B cell (primary cell): ENCODE results near the gene SEL1L. TPM values are rescaled to one million over a fixed set of nuclear protein-coding genes. Genes with fewer than 3 reads are reported as not detected.

Source experiments
- ATAC-seq: fragments of 200-7000 bp; cut with Tn5 transposase; one replicate; pipeline ENCODE4 v1.10.0; 2021; ENCODE audit warnings: low read depth, mild to moderate bottlenecking, moderate number of reproducible peaks, moderate library complexity
- CTCF ChIA-PET: fragments of 350-600 bp; sonication (Branson Sonifier 250); formaldehyde crosslinking; loops from one replicate; lab custom pipeline; 2021; ENCODE audit warnings: antibody characterized with exemption, inconsistent platforms; lab: Charles Lee
- POLR2A ChIA-PET: fragments of 350-600 bp; sonication (Branson Sonifier 250); formaldehyde crosslinking; loops from one replicate; lab custom pipeline; 2021; ENCODE audit warnings: antibody characterized with exemption; lab: Charles Lee
- DNase-seq: peaks from one replicate; pipeline ENCODE4 v3.0.0; 2013
- H2AFZ ChIP-seq: 2 replicates; pipeline ENCODE4 v1.6.1; 2012; ENCODE audit warnings: mild to moderate bottlenecking, low read depth, low read length; ENCODE audit not compliant: insufficient read depth, poor library complexity, severe bottlenecking
- H3K27ac ChIP-seq, 2 donors: 1 replicate in 1 of 2; 2 replicates in 1 of 2; pipeline ENCODE4 v1.5.1; 2012 to 2013; ENCODE audit warnings: low read length in 2 of 2, mild to moderate bottlenecking in 2 of 2, moderate library complexity in 1 of 2
- H3K27me3 ChIP-seq, 4 experiments: fragments of 200-600 bp in 1 of 4; sonication (generic) in 1 of 4; replicated peaks in 1 of 4; 1 replicate in 2 of 4; 2 replicates in 2 of 4; pipeline versions ENCODE4 v1.6.1 to v1.7.0; 2013 to 2016; ENCODE audit warnings: low read length in 3 of 4, mild to moderate bottlenecking in 2 of 4, mixed read lengths in 1 of 4, moderate library complexity in 1 of 4; ENCODE audit not compliant: insufficient read depth in 4 of 4, control insufficient read depth in 3 of 4; ENCODE audit errors: control extremely low read depth in 1 of 4
- H3K36me3 ChIP-seq, 2 experiments: replicated peaks in 1 of 2; 1 replicate in 1 of 2; 2 replicates in 1 of 2; pipeline versions ENCODE4 v1.6.1 to v1.7.1; 2013; ENCODE audit warnings: low read length in 1 of 2; ENCODE audit not compliant: insufficient read depth in 2 of 2, control insufficient read depth in 1 of 2; ENCODE audit errors: control extremely low read depth in 1 of 2, extremely low read depth in 1 of 2
- H3K4me1 ChIP-seq, 2 donors: fragments of 200-600 bp in 1 of 2; sonication (generic) in 1 of 2; 1 replicate in 1 of 2; 2 replicates in 1 of 2; pipeline versions ENCODE4 v1.5.1 to v1.6.1; 2013 to 2017; ENCODE audit warnings: low read length in 2 of 2; ENCODE audit not compliant: control insufficient read depth in 2 of 2, insufficient read depth in 2 of 2
- H3K4me2 ChIP-seq: replicated peaks from 2 replicates; pipeline ENCODE3; 2012; ENCODE audit warnings: mild to moderate bottlenecking, low read depth, low read length; ENCODE audit not compliant: poor library complexity, severe bottlenecking
- H3K4me3 ChIP-seq, 5 experiments: fragments of 200-600 bp in 1 of 5; sonication (generic) in 1 of 5; 1 replicate in 3 of 5; 2 replicates in 2 of 5; pipeline versions ENCODE4 v1.5.1 to v1.7.0; 2011 to 2016; ENCODE audit warnings: low read length in 4 of 5, mild to moderate bottlenecking in 4 of 5, low read depth in 2 of 5, control low read depth in 1 of 5, moderate library complexity in 1 of 5; ENCODE audit not compliant: insufficient read depth in 1 of 5; ENCODE audit errors: control extremely low read depth in 1 of 5, extremely low read depth in 1 of 5
- H3K79me2 ChIP-seq: fragments of 200-600 bp; sonication (generic); one replicate; pipeline ENCODE4 v1.6.0; 2016; ENCODE audit warnings: low read length; ENCODE audit not compliant: control insufficient read depth, insufficient read depth
- H3K9ac ChIP-seq: fragments of 200-600 bp; sonication (generic); 2 replicates; pipeline ENCODE4 v1.6.1; 2017; ENCODE audit warnings: mild to moderate bottlenecking, low read length, moderate library complexity
- H3K9me3 ChIP-seq, 3 donors: one replicate each; pipeline versions ENCODE4 v1.6.1 to v1.7.1; 2013; ENCODE audit warnings: low read length in 2 of 3; ENCODE audit not compliant: control insufficient read depth in 2 of 3, insufficient read depth in 1 of 3; ENCODE audit errors: control extremely low read depth in 1 of 3
- H4K20me1 ChIP-seq: 2 replicates; pipeline ENCODE4 v1.6.0; 2012; ENCODE audit warnings: mild to moderate bottlenecking, low read length; ENCODE audit not compliant: insufficient read depth, control insufficient read depth, poor library complexity, severe bottlenecking
- H3K27ac Mint-ChIP-seq: one replicate; pipeline ENCODE4 v1.8.0; 2021; ENCODE audit warnings: mixed read lengths
- H3K27me3 Mint-ChIP-seq: one replicate; pipeline ENCODE4 v1.8.0; 2021; ENCODE audit warnings: mixed read lengths
- H3K4me1 Mint-ChIP-seq: one replicate; pipeline ENCODE4 v1.8.0; 2021; ENCODE audit warnings: mixed read lengths
- H3K4me3 Mint-ChIP-seq: one replicate; pipeline ENCODE4 v1.8.0; 2021; ENCODE audit warnings: mixed read lengths
- H3K9me3 Mint-ChIP-seq: one replicate; pipeline ENCODE4 v1.8.0; 2022; ENCODE audit warnings: mixed read lengths; ENCODE audit not compliant: insufficient read depth
- EZH2 ChIP-seq: IDR thresholded peaks from 2 replicates; pipeline ENCODE4 v1.6.1; 2012; ENCODE audit warnings: borderline replicate concordance, low read depth, mild to moderate bottlenecking, moderate library complexity, low read length; ENCODE audit not compliant: insufficient read depth, poor library complexity, severe bottlenecking
- WGBS: methylation state at CpG from one replicate; pipeline ENCODE4 v1.1.5; 2013; ENCODE audit warnings: missing lambda C conversion rate; ENCODE audit not compliant: insufficient coverage; 5-methylcytosine and 5-hydroxymethylcytosine counted together
- intact Hi-C: fragments of 100-400 bp; cut with micrococcal nuclease; formaldehyde crosslinking; loops from one replicate; pipeline ENCODE4 v1.10.0; 2022
- polyA plus RNA-seq: library from polyadenylated mRNA; depleted of rRNA; stranded (reverse); fragments of >200 nt; gene quantifications from 2 replicates; pipeline ENCODE4 v1.2.3, GENCODE V29; 2012
- total RNA-seq, 2 donors: library from RNA; stranded (reverse); fragments of 120-200 nt in 1 of 2; gene quantifications; 1 replicate in 1 of 2; 2 replicates in 1 of 2; pipeline versions ENCODE4 v1.2.3 to v1.2.4, GENCODE V29; 2013 to 2022
- TF ChIP-seq, protein P1 (sequence below): fragments of 200-600 bp; IDR thresholded peaks from one replicate; pipeline ENCODE4 v1.8.0; 2022; ENCODE audit warnings: antibody characterized with exemption, mild to moderate bottlenecking

SEL1L gene
- total and polyA plus RNA-seq, 2 donors (not counting 1 experiment from before 2014, with no cell fraction given) = 7.3 to 50.0 TPM

DNA sequence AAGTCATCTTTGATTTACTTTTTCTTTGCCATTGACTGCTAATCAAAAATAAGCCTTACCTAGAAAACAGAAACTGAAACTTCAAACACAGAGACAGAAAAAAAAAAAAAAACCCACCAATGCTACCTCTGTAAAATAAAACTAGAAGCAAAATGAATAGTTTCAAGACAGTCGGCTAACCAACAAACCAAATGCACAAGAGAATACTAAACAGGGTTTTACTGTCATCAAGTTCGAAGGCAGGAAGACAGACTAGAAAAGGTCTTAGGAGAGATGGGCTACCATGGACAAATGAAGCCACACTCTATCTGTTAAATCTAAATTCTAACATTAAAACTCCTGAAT, 59.5 kb downstream of the SEL1L start:
- H3K27ac ChIP-seq = peak overlapping the region; percentile 17 to 82
- H3K4me3 ChIP-seq = peak overlapping the region in 2 of 5 experiments; percentile 5 to 20
- H4K20me1 ChIP-seq = no peaks in the 10 kb centered on the region
- H3K79me2 ChIP-seq = no peaks in the 10 kb centered on the region
- no peaks in the 10 kb centered on the region for H3K9me3 ChIP-seq
- H3K36me3 ChIP-seq = peaks cover 15 to 34% of the 10 kb centered on the region in 2 experiments
- peak; percentile 27 for DNase-seq
- TF ChIP-seq EZH2 = no peak
- TF ChIP-seq, protein P1, sequence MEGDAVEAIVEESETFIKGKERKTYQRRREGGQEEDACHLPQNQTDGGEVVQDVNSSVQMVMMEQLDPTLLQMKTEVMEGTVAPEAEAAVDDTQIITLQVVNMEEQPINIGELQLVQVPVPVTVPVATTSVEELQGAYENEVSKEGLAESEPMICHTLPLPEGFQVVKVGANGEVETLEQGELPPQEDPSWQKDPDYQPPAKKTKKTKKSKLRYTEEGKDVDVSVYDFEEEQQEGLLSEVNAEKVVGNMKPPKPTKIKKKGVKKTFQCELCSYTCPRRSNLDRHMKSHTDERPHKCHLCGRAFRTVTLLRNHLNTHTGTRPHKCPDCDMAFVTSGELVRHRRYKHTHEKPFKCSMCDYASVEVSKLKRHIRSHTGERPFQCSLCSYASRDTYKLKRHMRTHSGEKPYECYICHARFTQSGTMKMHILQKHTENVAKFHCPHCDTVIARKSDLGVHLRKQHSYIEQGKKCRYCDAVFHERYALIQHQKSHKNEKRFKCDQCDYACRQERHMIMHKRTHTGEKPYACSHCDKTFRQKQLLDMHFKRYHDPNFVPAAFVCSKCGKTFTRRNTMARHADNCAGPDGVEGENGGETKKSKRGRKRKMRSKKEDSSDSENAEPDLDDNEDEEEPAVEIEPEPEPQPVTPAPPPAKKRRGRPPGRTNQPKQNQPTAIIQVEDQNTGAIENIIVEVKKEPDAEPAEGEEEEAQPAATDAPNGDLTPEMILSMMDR = no peak
- Mint-ChIP-seq H3K4me3 (peak overlapping the region; percentile 70), H3K4me1 (peaks cover 44% of the 10 kb centered on the region), H3K9me3 (no peaks in the 10 kb centered on the region), H3K27ac (peak overlapping the region; percentile 90), H3K27me3 (no peaks in the 10 kb centered on the region)
- H3K9ac ChIP-seq = peak overlapping the region; percentile 27
- ATAC-seq = peak; percentile 36
- H3K4me1 ChIP-seq = peaks cover 16 to 20% of the 10 kb centered on the region in 2 donors
- no CpG with 5 or more reads among the region's 2 CpGs for WGBS
- H3K4me2 ChIP-seq = peak overlapping the region; percentile 53
- no peaks in the 10 kb centered on the region for H3K27me3 ChIP-seq
- H2AFZ ChIP-seq = peak overlapping the region; percentile 48
- intact Hi-C loops = loop anchor here (1.0 to 5.0 kb wide), 3 partner anchors 60 to 532 kb away; partner anchors contain the start of gene CEP128
- POLR2A ChIA-PET = no interaction called here
- CTCF ChIA-PET = no interaction called here

DNA sequence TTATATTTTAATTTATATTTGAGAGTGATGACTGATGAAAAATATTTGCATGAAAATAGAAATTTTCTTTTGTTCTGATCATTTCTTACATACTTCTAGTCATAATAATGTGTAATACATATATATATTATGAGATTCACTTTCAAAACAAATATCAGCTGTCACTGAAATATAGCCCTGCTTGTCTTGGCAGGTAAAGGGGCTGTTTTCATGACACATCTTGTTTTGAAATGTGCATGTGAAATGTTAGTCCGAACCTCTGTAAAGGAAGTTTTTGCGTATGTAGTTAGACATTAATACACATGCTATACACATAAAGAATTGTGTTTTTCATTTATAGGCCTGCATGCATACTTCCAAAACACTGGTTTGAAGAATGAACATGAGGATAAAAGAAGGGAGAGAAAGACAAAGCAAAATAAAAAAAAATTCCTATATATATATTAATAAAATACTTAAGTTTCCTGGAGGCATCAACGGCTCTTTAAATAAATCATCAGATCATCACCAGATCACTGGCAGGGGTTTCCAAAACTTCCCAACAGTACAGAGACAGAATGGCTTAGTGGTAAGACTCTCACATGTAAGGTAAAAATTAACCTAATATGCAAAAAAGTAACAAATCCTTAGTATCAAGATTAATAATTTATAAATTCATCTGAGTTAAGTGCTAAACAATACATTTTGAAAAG, 60.1 kb downstream of the SEL1L start:
- Histone ChIP-seq H3K9ac (peak overlapping the region; percentile 27), H3K4me2 (peak overlapping the region; percentile 53), H4K20me1 (no peaks in the 10 kb centered on the region), H3K9me3 (no peaks in the 10 kb centered on the region), H2AFZ (peak overlapping the region; percentile 48), H3K27ac (peak overlapping the region; percentile 17 to 82), H3K4me3 (peak overlapping the region in 1 of 5 experiments; percentile 20), H3K36me3 (peaks cover 12 to 29% of the 10 kb centered on the region in 2 experiments), H3K4me1 (peaks cover 16 to 20% of the 10 kb centered on the region in 2 donors), H3K79me2 (no peaks in the 10 kb centered on the region), H3K27me3 (no peaks in the 10 kb centered on the region)
- no peaks in the 10 kb centered on the region for H3K27me3 Mint-ChIP-seq
- ATAC-seq (no peak), DNase-seq (no peak)
- no peak overlapping the region for H3K27ac Mint-ChIP-seq
- intact Hi-C loops = loop anchor here (1.0 to 5.0 kb wide), 3 partner anchors 61 to 531 kb away; partner anchors contain the start of gene CEP128
- ChIA-PET CTCF (interaction anchor here (1.2 to 1.6 kb wide), 2 partner anchors 10 to 13 kb away, joined by 3 to 12 read pairs; no protein-coding TSS in a partner anchor), POLR2A (no interaction called here)
- peaks cover 44% of the 10 kb centered on the region for H3K4me1 Mint-ChIP-seq
- H3K4me3 Mint-ChIP-seq = peak overlapping the region; percentile 70
- TF ChIP-seq, protein P1 = no peak
- no peak for TF ChIP-seq EZH2
- no peaks in the 10 kb centered on the region for H3K9me3 Mint-ChIP-seq
- no CpG with 5 or more reads among the region's 3 CpGs for WGBS
